ENCODE measurements around the gene KRTAP23-1. TPM values are rescaled to one million over a fixed set of nuclear protein-coding genes. Genes with fewer than 3 reads are reported as not detected.

Gene KRTAP23-1
- total and polyA plus RNA-seq, 8 donors: not detected

GRCh38 chr21:30355906-30356305 lies 7.5 kb upstream of the KRTAP23-1 start:
- intact Hi-C loops (cut with DNase I): no loop called here
- FAIRE-seq: no peak
- Histone ChIP-seq H3K36me3 (no peaks in the 10 kb centered on the region), H3K27ac (no peak overlapping the region), H3K9me3 (no peaks in the 10 kb centered on the region), H3K4me1 (no peaks in the 10 kb centered on the region), H3K27me3 (no peaks in the 10 kb centered on the region), H3K4me3 (no peak overlapping the region)
- TF ChIP-seq CTCF (IDR thresholded peaks at IDR 0.05): no peak
- WGBS, 2 donors: 32 to 39% methylated on average over 3 of the region's 3 CpGs
- DNase-seq: no peak
- no peak for ATAC-seq

- WGBS, 2 donors: 58% methylated on average over 1 of the region's 1 CpG
- no peaks in the 10 kb centered on the region for H3K27me3 ChIP-seq
- H3K27ac ChIP-seq: no peak overlapping the region
- H3K36me3 ChIP-seq: no peaks in the 10 kb centered on the region
- ATAC-seq: no peak
- H3K4me3 ChIP-seq: no peak overlapping the region
- no peaks in the 10 kb centered on the region for H3K4me1 ChIP-seq
- no peaks in the 10 kb centered on the region for H3K9me3 ChIP-seq
- no peak for DNase-seq
- no peak for FAIRE-seq
- no peak for TF ChIP-seq CTCF (IDR thresholded peaks at IDR 0.05)
- intact Hi-C loops (cut with DNase I): no loop called here
Observed at GRCh38 chr21:30354308-30355005, 6.1 kb upstream of the KRTAP23-1 start.

DNA sequence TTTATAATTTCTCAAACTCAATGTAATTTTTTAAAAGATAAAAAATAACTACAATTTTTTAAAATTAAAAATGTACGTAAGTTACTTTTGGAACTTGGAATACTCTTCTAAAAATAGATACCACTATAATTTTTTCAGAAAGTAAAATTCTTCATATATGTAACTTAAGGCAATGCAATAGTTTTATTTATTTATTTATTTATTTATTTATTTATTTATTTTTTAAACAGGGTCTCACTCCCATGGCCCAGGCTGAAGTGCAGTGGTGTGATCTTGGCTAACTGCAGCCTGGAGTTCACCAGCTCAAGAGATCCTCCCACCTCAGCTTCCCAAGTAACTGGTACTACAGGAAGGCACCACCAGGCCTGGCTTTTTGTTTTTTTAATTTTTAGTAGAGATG lies 3.1 kb upstream of the KRTAP23-1 start:
- H3K9me3 ChIP-seq: no peaks in the 10 kb centered on the region
- no peaks in the 10 kb centered on the region for H3K4me1 ChIP-seq
- DNase-seq (no peak), FAIRE-seq (no peak), ATAC-seq (no peak)
- no peaks in the 10 kb centered on the region for H3K27me3 ChIP-seq
- 94 to 98% methylated on average over 1 of the region's 1 CpG for WGBS, 2 donors
- intact Hi-C loops (cut with DNase I): no loop called here
- no peaks in the 10 kb centered on the region for H3K36me3 ChIP-seq
- TF ChIP-seq CTCF (IDR thresholded peaks at IDR 0.05): no peak
- no peak overlapping the region for H3K4me3 ChIP-seq
- H3K27ac ChIP-seq: no peak overlapping the region

GRCh38 chr21:30349572-30349971 lies 1.2 kb upstream of the KRTAP23-1 start:
- intact Hi-C loops (cut with DNase I): loop anchor here in 1 of 3 donors (10.0 kb wide), 1 partner anchor 735 kb away; no protein-coding TSS in a partner anchor
- Histone ChIP-seq H3K4me1 (no peaks in the 10 kb centered on the region), H3K4me3 (no peak overlapping the region), H3K36me3 (no peaks in the 10 kb centered on the region), H3K9me3 (no peaks in the 10 kb centered on the region), H3K27me3 (no peaks in the 10 kb centered on the region), H3K27ac (no peak overlapping the region)
- FAIRE-seq (no peak), ATAC-seq (no peak), DNase-seq (no peak)
- TF ChIP-seq CTCF (IDR thresholded peaks at IDR 0.05): no peak
- WGBS, 2 donors: 41 to 44% methylated on average over 3 of the region's 3 CpGs

GRCh38 chr21:30345014-30345413 lies 3.4 kb downstream of the KRTAP23-1 start:
- FAIRE-seq (no peak), ATAC-seq (no peak), DNase-seq (no peak)
- Histone ChIP-seq H3K4me1 (no peaks in the 10 kb centered on the region), H3K4me3 (no peak overlapping the region), H3K36me3 (no peaks in the 10 kb centered on the region), H3K27ac (no peak overlapping the region), H3K9me3 (no peaks in the 10 kb centered on the region), H3K27me3 (no peaks in the 10 kb centered on the region)
- no peak for TF ChIP-seq CTCF (IDR thresholded peaks at IDR 0.05)
- intact Hi-C loops (cut with DNase I): loop anchor here in 1 of 3 donors (10.0 kb wide), 1 partner anchor 740 kb away; no protein-coding TSS in a partner anchor
- WGBS, 2 donors: 53 to 67% methylated on average over 2 of the region's 2 CpGs

Data from pancreas (tissue), 10 donors.